Measurements from ENCODE around the gene TNFRSF1A. TPM values are rescaled to one million over a fixed set of nuclear protein-coding genes. Genes with fewer than 3 reads are reported as not detected.
"Not testable (repeated sequence)": the region's sequence is repeated elsewhere in the genome, so short reads cannot be mapped to it uniquely, and the experiment has no call there.

TNFRSF1A gene
- total and polyA plus RNA-seq, 12 donors = 46.4 to 386 (median 224) TPM

DNA sequence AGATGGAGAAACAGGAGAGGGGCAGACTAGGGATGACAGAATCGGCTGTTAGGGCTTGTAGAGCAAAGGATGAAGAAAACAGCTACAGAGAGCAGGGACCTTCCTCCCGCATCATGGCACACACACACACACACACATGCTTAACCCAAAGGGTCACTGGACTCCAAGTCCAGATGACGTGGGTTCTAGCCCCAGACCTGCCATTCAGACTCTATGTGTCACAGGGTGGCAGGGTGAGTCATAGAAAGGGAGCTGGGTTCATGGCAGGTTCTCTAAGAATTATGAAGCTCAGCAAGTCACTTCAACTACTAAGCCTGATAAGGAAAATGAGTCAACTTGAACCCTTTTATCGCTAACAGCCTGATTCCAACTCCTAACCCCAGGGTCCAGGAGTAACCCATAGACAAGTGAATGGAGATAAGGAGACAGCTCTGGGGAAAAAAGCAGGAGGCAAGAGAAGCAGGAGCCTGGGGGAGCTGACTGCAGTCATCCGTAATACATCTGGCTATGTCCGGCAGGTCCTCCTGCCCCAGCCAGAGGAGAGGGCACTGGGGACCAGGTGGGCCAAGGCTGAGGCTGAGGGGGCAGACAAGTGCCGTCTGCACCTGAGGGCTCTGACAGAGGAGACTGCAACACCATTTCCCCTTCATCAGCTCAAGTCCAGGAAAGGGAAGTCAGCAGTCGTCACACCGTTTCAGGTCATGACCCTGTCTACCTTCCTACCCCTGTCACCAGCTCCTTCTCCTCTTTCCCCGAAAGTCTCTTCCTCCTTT is 3.6 kb upstream of the TNFRSF1A start:
- Histone ChIP-seq H3K36me3 (replicated peaks in 1 of 2) (no peaks in the 10 kb centered on the region), H3K4me1 (replicated peaks in 1 of 2) (peaks cover 29 to 54% of the 10 kb centered on the region in 2 donors), H3K4me3 (no peak overlapping the region), H3K27ac (peak overlapping the region; percentile 35 to 90 (median 68)), H3K9me3 (replicated peaks in 1 of 3) (no peaks in the 10 kb centered on the region), H3K27me3 (no peaks in the 10 kb centered on the region)
- DNase-seq = peak; percentile 88 to 98 (median 96)
- intact Hi-C loops (cut with DNase I) = no loop called here
- TF ChIP-seq, protein P1, sequence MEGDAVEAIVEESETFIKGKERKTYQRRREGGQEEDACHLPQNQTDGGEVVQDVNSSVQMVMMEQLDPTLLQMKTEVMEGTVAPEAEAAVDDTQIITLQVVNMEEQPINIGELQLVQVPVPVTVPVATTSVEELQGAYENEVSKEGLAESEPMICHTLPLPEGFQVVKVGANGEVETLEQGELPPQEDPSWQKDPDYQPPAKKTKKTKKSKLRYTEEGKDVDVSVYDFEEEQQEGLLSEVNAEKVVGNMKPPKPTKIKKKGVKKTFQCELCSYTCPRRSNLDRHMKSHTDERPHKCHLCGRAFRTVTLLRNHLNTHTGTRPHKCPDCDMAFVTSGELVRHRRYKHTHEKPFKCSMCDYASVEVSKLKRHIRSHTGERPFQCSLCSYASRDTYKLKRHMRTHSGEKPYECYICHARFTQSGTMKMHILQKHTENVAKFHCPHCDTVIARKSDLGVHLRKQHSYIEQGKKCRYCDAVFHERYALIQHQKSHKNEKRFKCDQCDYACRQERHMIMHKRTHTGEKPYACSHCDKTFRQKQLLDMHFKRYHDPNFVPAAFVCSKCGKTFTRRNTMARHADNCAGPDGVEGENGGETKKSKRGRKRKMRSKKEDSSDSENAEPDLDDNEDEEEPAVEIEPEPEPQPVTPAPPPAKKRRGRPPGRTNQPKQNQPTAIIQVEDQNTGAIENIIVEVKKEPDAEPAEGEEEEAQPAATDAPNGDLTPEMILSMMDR (IDR thresholded peaks at IDR 0.05) = no peak
- peak in 1 of 2 donors; percentile 38 for TF ChIP-seq POLR2A (IDR thresholded peaks at IDR 0.05)
- 24 to 39% (median 29%) methylated on average over 10 of the region's 10 CpGs for WGBS, 4 donors

DNA sequence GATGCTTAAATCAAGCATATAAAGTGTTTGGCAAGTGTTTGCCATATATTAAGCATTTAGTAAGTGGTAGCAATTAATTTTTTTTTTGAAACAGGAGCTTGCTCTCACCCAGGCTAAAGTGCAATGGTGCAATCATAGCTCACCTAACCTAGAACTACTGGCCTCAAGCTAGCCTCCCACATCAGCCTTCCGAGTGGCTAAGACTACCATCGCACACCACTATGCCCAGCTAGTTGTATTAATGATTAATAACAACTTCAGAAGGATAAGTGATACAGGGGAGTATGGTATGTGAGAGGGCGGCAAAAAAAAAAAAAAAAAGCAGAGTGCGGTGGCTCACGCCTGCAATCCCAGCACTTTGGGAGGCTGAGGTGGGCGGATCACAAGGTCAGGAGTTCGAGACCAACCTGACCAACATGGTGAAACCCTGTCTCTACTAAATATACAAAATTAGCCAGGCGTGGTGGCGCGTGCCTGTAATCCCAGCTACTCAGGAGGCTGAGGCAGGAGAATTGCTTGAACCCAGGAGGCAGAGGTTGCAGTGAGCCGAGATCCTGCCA is 2.3 kb upstream of the TNFRSF1A start:
- H3K9me3 ChIP-seq (replicated peaks in 1 of 3); H3K4me3 ChIP-seq; intact Hi-C loops (cut with DNase I); DNase-seq; H3K36me3 ChIP-seq (replicated peaks in 1 of 2); H3K27me3 ChIP-seq: not testable (repeated sequence)
- Histone ChIP-seq H3K27ac (peak overlapping the region in 3 of 5 donors; percentile 33 to 98 (median 98)), H3K4me1 (replicated peaks in 1 of 2) (peaks cover 37 to 57% of the 10 kb centered on the region in 2 donors)
- 93 to 96% (median 95%) methylated on average over 10 to 11 of the region's 11 CpGs for WGBS, 4 donors

DNA sequence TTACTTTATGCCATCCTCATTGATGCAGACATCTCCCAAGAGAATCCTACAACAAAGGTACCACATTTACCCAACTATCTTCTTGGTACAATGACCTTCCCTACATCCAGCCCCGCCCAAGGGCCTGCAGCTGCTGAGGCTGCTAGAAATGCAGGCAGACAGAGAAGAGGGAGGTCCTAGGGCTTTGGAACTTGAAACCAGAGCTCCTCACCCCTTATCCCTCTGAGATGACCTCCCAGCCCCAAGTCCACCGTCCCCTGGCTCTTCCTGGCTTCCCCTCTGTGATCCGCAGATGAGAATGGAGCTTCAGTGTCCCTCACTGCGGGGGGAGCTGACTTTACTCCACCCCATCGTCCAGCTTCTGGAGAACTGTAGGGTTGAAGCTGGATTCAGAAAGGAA is 1.6 kb upstream of the TNFRSF1A start:
- Histone ChIP-seq H3K4me1 (replicated peaks in 1 of 2) (peaks cover 44 to 64% of the 10 kb centered on the region in 2 donors), H3K4me3 (no peak overlapping the region), H3K9me3 (replicated peaks in 1 of 3) (no peaks in the 10 kb centered on the region), H3K36me3 (replicated peaks in 1 of 2) (no peaks in the 10 kb centered on the region), H3K27ac (peak overlapping the region in 4 of 5 donors; percentile 33 to 98 (median 98)), H3K27me3 (no peaks in the 10 kb centered on the region)
- 55 to 59% (median 56%) methylated on average over 5 of the region's 5 CpGs for WGBS, 4 donors
- intact Hi-C loops (cut with DNase I) = no loop called here
- DNase-seq = peak in 1 of 7 donors; percentile 39
- TF ChIP-seq, protein P1 (IDR thresholded peaks at IDR 0.05) = no peak
- TF ChIP-seq POLR2A (IDR thresholded peaks at IDR 0.05) = no peak

DNA sequence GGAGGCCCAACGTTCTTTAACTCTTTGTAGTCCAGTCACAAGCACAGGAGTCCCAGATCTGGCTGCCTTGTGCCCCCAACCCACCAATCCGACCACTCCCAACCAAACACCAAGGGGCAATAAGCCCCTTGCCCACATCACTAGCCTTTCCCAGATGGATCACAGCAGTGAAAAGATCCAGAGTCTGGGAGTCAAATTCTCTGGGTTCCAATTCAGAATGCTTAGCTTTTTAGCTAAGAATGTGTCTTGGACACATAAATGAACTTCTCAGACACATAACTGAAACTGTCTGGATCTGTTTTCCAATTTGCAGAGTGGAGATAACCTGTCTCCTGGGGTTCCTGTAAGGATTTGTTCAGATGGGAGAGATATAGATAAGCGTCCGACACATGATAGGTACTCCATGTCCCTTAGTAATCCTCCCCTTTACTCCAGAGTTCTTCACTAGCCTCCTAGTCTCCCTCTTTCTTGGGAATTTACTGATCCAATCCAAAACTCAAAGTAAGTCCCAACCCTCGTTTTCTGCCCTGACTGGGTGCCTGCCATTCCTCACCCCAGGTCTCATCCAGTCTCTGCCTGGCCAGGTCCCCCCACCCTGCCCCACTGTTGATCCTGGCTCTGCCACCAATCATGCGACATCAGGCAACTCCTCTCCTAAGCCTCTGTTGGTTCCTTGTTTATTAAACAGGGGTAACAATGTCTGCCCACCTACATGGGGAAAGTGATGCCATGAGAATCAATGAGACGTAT is 439 bp upstream of the TNFRSF1A start:
- Histone ChIP-seq H3K9me3 (replicated peaks in 1 of 3) (no peaks in the 10 kb centered on the region), H3K4me1 (replicated peaks in 1 of 2) (peaks cover 47 to 66% of the 10 kb centered on the region in 2 donors), H3K36me3 (replicated peaks in 1 of 2) (no peaks in the 10 kb centered on the region), H3K27me3 (no peaks in the 10 kb centered on the region), H3K4me3 (peak overlapping the region in 2 of 4 donors; percentile 81 to 93), H3K27ac (peak overlapping the region; percentile 93 to 98 (median 97))
- DNase-seq = no peak
- intact Hi-C loops (cut with DNase I) = no loop called here
- TF ChIP-seq, protein P1 (IDR thresholded peaks at IDR 0.05) = no peak
- no peak for TF ChIP-seq POLR2A (IDR thresholded peaks at IDR 0.05)
- WGBS, 4 donors = 36 to 43% (median 40%) methylated on average over 7 of the region's 7 CpGs

All from adrenal gland (tissue), 12 donors.